ENCODE data around the gene MSH3. TPM values are rescaled to one million over a fixed set of nuclear protein-coding genes. Genes with fewer than 3 reads are reported as not detected.

The MSH3 gene
- total RNA-seq, 1 donor from 2014 or later = 8.7 TPM

DNA sequence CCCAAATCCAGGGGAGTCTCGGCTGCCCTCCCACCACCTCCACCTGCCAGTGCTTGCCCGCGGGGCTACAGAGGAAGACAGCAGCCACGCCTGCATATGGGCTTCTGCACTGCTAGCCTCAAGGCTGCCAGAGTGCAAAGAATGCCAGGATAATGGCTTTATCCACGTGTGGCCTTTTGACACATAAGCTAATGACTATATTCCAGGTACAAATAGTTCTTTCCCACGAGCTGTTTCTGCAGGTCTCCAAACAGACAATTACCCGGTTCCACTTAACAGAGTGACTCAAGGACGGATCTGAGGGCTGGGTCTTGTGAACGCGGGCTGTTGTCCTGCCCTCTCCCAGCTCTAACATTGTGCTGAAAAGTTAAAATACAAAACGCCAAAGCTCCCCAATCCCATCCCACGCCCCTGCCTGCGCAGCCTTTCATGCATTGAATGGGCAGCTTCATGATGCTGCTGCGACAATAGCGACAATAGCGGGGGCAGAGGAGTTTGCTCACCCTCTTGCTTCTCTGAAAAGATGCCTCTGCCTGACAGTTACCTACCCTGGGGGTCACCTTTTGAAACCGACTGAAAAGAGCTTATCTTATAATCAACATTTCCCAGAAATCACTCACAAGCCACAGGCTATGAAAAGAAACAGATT, 39.1 kb upstream of the MSH3 start:
- Histone ChIP-seq H3K27ac (no peak overlapping the region), H3K36me3 (no peaks in the 10 kb centered on the region), H3K27me3 (no peaks in the 10 kb centered on the region), H3K9me3 (no peaks in the 10 kb centered on the region), H3K4me3 (no peak overlapping the region), H3K4me1 (no peaks in the 10 kb centered on the region)
- TF ChIP-seq, protein P1, sequence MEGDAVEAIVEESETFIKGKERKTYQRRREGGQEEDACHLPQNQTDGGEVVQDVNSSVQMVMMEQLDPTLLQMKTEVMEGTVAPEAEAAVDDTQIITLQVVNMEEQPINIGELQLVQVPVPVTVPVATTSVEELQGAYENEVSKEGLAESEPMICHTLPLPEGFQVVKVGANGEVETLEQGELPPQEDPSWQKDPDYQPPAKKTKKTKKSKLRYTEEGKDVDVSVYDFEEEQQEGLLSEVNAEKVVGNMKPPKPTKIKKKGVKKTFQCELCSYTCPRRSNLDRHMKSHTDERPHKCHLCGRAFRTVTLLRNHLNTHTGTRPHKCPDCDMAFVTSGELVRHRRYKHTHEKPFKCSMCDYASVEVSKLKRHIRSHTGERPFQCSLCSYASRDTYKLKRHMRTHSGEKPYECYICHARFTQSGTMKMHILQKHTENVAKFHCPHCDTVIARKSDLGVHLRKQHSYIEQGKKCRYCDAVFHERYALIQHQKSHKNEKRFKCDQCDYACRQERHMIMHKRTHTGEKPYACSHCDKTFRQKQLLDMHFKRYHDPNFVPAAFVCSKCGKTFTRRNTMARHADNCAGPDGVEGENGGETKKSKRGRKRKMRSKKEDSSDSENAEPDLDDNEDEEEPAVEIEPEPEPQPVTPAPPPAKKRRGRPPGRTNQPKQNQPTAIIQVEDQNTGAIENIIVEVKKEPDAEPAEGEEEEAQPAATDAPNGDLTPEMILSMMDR (IDR thresholded peaks at IDR 0.05) = no peak
- intact Hi-C loops (cut with DNase I) = no loop called here
- DNase-seq (ENCODE audit: low spot score in 2 of 2) = no peak

DNA sequence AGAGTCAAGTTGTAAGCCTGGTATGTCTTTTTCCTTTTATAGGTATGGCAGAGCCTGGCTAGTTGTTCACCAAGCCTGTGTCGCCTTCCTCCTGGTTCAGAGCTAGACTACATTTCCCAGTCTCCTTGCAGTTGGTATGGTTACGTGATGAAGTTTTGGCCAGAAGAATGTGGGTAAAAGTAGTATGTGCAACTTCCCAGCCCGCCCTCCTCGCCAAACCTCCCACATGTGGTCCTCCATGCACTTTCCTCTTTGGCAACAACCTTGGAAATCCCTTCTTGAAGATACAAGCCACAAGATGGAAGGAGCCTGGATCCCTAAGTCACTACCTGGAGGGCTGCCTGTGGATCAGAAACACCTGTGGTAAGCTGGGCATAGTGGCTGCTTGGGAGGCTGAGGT, 36.0 kb upstream of the MSH3 start:
- TF ChIP-seq, protein P1 (IDR thresholded peaks at IDR 0.05) = no peak
- no peaks in the 10 kb centered on the region for H3K4me1 ChIP-seq
- H3K4me3 ChIP-seq = no peak overlapping the region

GRCh38 chr5:80619086-80619485, 35.4 kb upstream of the MSH3 start:
- Histone ChIP-seq H3K27ac (no peak overlapping the region), H3K27me3 (no peaks in the 10 kb centered on the region), H3K4me3 (no peak overlapping the region), H3K36me3 (no peaks in the 10 kb centered on the region), H3K9me3 (no peaks in the 10 kb centered on the region), H3K4me1 (no peaks in the 10 kb centered on the region)
- TF ChIP-seq, protein P1 (IDR thresholded peaks at IDR 0.05) = no peak
- intact Hi-C loops (cut with DNase I) = no loop called here
- DNase-seq (ENCODE audit: low spot score in 2 of 2) = no peak

More for the DNA sequence above, 36.0 kb upstream of the MSH3 start:
- intact Hi-C loops (cut with DNase I) = no loop called here
- H3K27me3 ChIP-seq = no peaks in the 10 kb centered on the region
- H3K27ac ChIP-seq = no peak overlapping the region
- DNase-seq (ENCODE audit: low spot score in 2 of 2) = no peak
- H3K36me3 ChIP-seq = no peaks in the 10 kb centered on the region
- no peaks in the 10 kb centered on the region for H3K9me3 ChIP-seq

DNA sequence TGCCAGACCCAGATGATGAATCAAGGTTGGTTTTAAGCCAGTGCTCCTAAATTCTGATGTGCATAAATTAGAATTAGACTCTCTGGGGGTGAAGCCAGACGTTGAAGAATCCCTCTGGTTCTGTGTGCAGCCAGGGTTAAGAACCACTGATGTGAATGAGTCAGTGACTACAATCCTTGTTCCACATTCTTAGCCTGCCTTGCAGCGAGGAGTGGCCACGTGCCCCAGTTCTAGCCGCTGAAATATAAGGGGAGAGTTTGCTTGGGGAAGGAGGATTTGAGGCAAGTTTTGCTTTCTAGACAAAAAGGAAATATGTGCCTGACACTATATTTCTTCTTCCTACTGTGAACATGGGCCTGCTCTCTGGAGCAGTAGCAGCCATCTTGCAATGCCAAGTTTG, 34.2 kb upstream of the MSH3 start:
- Histone ChIP-seq H3K36me3 (no peaks in the 10 kb centered on the region), H3K4me3 (no peak overlapping the region), H3K4me1 (no peaks in the 10 kb centered on the region), H3K9me3 (no peaks in the 10 kb centered on the region), H3K27ac (no peak overlapping the region), H3K27me3 (no peaks in the 10 kb centered on the region)
- intact Hi-C loops (cut with DNase I) = no loop called here
- DNase-seq (ENCODE audit: low spot score in 2 of 2) = no peak
- TF ChIP-seq, protein P1 (IDR thresholded peaks at IDR 0.05) = no peak

GRCh38 chr5:80622756-80623155, 31.7 kb upstream of the MSH3 start:
- no peaks in the 10 kb centered on the region for H3K9me3 ChIP-seq
- no peak overlapping the region for H3K4me3 ChIP-seq
- H3K4me1 ChIP-seq = no peaks in the 10 kb centered on the region
- no peaks in the 10 kb centered on the region for H3K36me3 ChIP-seq
- no peak overlapping the region for H3K27ac ChIP-seq
- intact Hi-C loops (cut with DNase I) = no loop called here
- TF ChIP-seq, protein P1 (IDR thresholded peaks at IDR 0.05) = no peak
- no peak for DNase-seq (ENCODE audit: low spot score in 2 of 2)
- H3K27me3 ChIP-seq = no peaks in the 10 kb centered on the region

- no peak for DNase-seq (ENCODE audit: low spot score in 2 of 2)
- intact Hi-C loops (cut with DNase I) = no loop called here
- Histone ChIP-seq H3K4me3 (no peak overlapping the region), H3K27ac (no peak overlapping the region), H3K27me3 (no peaks in the 10 kb centered on the region), H3K4me1 (no peaks in the 10 kb centered on the region), H3K36me3 (no peaks in the 10 kb centered on the region), H3K9me3 (no peaks in the 10 kb centered on the region)
- TF ChIP-seq, protein P1 (IDR thresholded peaks at IDR 0.05) = no peak
Observed at GRCh38 chr5:80623999-80624398, 30.5 kb upstream of the MSH3 start.

Measured in ascending aorta (tissue), 2 donors.